UCSD-AML1 (cell line): ENCODE results near the gene GGCX.
A peak's percentile ranks its signal among the peaks of the same experiment; 100 is the strongest.

Experiments used
- DNase-seq: peaks from one replicate; lab custom pipeline; 2025; ENCODE audit not compliant: unreplicated experiment; lab: John Stamatoyannopoulos, UW

GGCX gene

DNA sequence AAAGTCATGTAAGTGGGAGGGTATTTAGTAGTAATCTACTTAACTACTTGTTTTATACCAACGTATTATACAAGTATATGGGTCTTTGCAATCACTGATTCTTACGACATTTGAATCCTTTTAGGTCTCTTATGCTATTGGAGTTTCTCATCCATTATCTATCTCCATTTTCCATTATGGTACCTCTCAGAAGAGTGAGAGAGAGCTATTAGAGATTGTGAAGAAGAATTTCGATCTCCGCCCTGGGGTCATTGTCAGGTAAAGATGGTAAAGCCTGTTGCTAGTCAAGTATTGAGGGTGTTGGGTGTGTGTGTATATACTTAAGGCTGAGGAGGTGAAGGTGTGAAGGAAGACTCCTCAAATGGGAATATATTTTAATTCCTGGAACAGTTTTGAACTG, 18.5 kb downstream of the GGCX start:
- no peak for DNase-seq

DNA sequence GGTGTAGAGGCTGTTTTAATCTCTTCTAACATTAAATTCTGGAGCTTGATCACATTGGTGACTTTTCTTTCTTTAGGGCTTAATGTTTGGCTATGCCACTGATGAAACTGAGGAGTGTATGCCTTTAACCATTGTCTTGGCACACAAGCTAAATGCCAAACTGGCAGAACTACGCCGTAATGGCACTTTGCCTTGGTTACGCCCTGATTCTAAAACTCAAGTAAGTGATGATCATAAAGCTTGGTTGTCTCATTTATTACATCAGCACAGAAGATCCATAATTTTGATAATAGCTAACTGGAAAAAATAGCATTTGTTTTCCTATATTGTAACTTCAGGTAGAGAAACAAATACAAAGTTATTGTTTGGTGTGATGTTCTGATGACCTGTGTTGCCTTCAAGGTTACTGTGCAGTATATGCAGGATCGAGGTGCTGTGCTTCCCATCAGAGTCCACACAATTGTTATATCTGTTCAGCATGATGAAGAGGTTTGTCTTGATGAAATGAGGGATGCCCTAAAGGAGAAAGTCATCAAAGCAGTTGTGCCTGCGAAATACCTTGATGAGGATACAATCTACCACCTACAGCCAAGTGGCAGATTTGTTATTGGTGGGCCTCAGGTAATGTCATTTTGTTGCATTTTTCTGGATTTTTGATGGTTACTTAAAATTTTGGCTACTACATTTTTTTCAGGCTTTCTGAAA, 19.4 kb downstream of the GGCX start:
- DNase-seq = no peak

DNA sequence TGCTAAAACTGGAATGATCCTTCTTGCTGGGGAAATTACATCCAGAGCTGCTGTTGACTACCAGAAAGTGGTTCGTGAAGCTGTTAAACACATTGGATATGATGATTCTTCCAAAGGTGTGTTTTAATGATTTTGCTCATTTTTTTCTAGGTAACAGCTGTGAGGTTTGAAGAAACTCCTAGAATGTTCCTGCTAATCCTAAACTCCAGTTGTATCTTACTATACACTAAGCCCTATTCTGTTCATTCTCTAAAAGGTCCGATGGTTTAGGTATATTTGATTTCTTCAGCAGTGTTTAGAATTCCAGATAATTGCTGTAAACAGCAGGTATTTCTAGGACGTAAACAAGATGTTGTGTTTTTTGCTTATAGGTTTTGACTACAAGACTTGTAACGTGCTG, 20.0 kb downstream of the GGCX start:
- no peak for DNase-seq

DNA sequence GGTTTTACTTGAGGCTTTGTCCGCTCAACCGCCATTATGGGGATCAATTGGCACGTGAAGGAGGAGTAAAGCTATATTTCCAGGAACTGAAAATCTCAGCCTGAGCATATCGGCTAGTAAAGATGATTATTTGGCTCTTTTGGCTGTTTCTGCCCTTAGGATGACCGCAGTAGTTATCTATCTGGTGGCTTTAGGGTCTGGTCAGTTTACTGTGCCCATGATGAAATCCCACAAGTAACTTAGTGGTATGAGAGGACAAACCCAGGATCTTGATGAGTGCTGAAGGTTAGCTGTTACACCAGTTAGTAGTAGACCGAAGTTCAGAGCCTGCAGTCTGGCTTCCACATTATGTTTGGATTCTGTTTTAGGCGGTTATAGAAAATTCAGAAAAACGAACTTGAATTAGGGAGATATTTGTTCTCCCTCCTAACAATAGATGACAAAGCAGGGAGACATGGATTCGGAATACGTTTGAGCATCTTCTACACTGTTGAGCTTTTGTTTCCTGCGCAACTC, 21.1 kb downstream of the GGCX start:
- DNase-seq = no peak

DNA sequence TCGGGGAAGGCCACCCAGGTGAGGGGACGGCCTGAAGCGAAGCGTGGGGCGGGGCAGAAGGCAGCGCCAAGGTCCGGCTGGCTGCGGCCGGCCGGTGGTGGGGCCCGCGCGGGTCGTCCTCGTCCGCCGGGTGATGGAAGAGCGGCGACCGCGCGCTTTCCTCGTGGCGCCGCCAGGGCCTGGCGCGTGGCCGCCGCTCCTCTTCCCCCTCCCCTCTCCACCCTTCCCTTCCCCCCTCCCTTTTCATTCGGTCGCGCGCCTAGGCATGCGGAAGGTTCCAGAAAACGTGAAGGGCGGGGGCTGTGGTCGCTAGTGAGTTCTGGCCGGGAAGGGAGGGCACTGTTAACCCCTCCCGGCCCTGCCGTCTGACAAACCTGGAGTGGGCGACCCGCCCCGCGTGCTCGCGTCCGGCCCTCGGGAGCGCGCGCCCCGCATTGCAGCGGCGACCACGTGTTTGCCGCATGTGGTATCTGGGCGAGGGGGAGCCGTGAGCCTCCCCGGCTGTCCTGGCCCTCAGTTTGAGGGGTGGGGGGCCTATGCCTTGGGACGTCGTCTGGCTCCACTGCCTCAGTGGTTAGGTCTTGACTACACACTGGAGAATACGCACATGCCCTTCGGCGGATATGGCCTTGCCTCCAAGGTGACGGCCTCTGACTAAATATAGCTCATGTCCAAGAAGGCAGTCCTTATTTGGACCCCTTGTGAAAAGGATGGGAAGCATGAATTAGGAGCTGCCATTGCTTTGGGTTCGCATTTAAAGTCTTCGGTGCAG, 21.7 kb downstream of the GGCX start:
- peak; percentile 71 for DNase-seq

DNA sequence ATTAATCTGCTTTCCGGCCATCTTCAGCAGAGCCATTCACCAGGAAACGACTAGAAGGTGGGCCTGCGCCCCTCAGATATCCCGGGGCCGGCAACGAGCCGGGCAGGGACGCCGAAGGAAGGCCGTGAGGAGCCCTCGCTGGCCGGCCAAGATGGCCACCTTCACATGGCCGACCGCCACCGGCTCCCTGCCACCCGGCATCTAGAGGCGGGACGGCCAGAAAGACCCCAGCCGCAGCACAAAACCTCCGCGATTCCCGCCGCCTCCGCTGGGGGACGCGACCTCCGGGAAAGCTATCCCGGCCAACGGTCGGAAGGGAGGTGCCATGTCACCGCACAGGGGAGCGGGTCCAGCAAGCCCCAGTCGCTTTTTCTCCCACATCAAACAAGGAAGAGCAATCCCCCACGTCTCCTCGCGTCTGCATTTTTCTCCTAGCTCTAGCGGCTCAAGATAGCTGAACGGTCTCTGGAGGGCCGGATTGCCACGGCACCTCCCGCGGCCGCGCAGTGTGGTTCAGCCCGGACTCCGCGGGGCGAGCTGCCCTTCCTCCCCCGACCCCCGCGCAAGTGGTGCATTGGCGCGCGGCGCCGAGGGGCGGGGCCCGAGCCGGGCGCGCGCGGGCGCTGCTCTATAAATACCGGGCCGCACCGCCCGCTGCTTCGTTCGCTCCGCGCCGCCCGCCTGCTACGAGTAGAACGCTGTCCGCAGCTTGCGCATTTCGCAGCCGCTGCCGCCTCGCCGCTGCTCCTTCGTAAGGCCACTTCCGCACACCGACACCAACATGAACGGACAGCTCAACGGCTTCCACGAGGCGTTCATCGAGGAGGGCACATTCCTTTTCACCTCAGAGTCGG, 22.6 kb downstream of the GGCX start, which contains the start of gene MAT2A:
Gene MAT2A (plus strand): TSS at position 662 of the 854 bp plus-strand sequence. CDS start 120 bp downstream, at position 782.
- peak; percentile 96 for DNase-seq

DNA sequence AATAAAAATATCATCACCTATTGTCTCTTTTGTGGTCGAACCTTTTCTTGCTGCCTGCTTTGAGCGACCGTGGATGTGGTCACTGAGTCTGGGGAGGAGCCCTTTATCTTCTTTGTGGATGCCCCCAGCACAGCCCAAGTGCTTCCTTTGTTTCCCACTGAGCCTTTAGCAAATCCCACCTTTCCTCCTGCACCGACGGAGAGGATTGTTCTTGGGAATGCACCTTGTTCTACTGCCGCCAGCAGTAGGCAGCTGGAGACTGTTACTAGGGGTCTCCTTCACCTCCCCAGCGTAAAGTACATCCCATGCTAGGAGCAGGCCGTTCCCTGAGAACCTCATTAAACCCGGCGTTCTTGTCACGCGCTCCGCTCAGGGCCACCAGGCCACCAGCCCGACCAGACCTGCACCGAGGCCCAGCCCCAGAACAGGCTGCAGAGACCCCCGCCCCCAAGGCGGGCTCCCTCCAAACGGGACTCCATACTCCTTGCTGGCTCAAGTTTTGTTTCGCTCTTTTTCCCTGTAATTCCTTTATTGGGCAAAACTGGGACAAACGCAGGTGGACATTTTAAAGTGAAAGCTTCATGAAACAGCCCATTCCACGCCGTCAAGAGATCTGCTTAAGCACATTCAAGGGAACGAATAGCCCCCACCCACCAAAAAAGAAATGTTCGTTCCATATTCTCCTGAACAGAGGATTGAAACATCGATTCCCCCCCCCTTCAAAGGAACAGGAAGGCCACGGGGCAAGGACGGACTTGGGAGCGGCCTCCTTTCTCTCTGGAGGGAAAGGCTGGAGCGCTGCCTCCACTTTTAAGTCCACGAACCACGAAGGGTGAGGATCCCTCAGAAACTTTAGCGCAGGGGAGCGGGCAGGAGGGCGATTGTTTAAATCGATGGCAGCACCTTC, 23.4 kb downstream of the GGCX start:
- peak; percentile 66 for DNase-seq

DNA sequence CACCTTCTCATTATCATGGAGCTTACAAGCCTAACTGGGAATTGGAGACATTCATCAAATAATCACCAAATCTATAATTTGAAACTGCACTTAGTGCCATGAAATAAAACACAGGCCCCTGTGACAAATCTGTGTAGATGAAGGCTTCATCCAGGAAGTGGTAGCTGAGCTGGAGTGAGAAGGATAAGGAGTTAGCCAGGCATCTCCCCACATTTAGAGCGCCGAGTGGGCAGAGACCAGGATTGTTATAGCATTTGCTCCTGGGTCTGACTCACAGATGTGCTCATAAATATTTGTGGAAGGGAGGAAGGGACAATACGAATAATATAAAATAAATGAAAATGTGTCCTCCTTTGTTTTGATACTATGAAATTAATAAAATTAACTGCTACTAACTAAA, 24.8 kb downstream of the GGCX start:
- no peak for DNase-seq

DNA sequence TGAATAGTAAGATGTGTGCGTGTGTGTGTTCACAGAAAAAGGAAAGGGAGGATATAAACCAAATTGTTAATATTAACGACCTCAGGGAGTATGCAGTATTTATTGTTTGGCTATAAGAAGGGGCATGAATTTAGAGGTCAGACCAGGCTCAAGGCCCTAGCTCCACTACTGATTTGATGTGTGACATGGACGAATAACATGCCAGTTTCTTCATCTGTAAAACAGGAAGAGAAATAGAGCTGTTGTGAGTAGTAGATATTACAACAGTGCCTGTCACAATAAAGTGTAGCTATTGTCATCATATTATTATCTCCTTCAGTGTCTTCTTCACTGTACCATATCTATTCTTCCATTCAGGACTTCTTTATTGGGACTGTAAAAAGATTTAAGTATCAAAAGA, 26.4 kb downstream of the GGCX start:
- DNase-seq = no peak

DNA sequence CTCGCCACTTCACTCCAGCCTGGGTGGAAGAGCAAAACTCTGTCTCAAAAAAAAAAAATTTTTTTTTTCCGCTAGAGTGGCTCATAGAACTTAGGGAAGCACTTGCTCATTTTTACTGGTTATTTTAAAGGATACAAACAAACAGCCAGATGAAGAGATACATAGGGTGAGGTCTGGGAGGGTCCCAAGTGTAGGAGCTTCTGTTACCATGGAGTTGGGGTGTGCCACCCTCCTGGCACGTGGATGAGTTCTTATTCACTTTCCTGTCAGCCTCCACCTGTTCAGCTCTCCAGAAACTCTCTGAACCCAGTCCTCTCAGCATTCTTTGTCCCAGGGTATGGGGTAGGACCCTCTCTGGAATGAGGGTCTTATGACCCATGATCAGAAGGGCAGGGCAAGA, 27.2 kb downstream of the GGCX start:
- DNase-seq = no peak

DNA sequence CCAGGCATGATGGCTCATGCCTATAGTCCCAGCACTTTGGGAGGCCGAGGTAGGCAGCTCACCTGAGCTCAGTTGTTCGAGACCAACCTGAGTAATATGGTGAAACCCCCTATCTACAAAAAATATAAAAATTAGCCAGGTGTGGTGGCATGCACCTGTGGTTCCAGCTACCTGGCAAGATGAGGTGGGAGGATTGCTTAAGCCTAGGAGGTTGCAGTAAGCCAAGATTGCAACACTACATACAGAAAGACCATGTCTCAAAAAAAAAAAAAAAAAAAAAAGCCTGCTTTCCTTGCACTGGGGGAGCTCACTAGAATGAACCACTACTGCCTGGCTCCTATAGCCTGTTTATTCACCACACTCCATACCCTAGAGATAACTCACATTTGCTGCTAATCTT, 29.7 kb downstream of the GGCX start:
- no peak for DNase-seq

DNA sequence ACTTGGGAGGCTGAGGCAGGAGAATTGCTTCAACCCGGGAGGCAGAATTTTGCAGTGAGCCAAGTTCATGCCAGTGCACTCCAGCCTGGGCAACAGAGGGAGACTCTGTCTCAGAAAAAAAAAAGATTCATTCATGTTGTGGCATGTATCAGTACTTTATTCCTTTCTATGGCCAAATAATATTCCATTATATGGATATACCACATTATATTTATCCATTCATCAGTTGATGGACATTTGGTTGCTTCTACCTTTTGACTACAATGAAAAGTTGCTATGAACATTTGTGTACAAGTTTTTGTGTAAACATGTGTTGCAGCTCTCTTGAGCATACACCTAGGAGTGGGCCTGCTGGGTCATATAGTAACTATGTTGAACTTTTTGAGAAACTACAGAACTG, 31.5 kb downstream of the GGCX start:
- no peak for DNase-seq

DNA sequence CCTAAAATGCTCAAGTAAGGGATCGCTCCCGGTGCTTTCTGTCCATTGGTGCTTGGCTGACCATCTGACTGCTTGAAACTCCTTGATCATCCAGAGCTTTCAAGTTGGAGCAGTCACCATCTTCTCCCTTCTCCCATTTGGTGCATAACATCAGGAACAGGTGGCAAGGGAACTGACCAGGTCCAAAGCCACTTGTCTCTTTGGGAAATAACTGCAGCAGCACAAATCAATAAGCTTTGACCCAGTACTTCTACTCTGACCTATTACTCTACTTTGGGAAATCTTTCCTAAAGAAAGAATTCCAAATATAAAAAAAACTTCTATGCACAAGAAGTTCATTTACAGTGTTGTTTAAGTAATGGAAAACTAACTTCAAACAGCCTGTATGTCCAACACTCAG, 32.9 kb downstream of the GGCX start:
- DNase-seq = no peak

DNA sequence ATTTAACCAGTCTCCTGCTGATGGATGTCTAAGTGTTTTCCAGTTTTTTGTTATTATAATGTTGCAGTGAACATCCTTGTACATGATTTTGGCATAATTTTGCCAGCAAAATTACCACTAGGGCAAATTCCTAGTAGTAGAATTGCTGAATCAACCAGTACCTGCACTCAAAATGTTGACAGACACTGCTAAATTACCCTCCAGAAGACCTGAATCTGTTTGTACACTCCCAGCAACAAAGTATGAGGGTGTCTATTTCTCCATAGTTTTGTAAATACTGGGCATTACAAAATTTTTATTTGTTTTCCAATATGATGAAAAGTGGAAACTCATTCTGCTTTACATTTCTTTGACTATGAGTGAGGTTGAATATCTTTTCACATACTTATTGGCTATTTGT, 33.5 kb downstream of the GGCX start:
- DNase-seq = no peak

DNA sequence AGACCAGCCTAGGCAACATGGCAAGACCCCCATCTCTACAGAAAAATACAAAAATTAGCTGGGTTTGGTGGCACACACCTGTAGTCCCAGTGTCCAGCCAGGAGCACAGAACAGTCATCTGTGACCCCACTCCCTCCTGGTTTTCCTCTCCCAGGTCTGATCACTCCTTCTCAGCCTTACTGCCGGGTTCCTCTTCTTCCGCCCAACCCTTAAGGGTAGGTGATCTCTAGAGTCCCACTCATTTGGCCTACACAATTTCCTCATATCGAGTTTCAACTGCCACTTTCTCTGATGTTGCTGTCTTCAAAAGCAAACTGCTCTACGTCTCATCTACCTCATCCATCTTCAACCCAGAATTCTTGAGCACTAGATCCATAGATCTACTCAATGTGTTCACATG, 35.7 kb downstream of the GGCX start:
- no peak for DNase-seq

DNA sequence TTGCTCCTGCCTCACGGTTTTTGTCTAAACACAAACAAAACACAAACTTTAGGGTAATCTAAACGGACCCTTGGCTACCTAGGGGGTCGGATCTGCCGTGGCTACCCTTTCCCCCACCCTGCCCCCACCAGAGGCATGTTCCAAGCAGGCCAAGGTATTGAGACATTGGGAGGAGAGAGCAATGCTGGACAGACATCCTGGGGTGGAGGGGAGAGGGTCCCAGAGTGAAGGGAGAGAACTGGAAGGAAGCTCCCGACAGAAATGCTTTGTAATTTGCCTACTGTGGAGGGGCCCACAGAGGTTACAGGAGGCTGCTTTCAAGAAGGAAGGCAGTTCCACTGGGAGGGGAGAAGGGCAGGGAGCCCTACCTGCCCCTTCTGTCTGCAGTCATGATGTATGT, 36.3 kb downstream of the GGCX start:
- no peak for DNase-seq

DNA sequence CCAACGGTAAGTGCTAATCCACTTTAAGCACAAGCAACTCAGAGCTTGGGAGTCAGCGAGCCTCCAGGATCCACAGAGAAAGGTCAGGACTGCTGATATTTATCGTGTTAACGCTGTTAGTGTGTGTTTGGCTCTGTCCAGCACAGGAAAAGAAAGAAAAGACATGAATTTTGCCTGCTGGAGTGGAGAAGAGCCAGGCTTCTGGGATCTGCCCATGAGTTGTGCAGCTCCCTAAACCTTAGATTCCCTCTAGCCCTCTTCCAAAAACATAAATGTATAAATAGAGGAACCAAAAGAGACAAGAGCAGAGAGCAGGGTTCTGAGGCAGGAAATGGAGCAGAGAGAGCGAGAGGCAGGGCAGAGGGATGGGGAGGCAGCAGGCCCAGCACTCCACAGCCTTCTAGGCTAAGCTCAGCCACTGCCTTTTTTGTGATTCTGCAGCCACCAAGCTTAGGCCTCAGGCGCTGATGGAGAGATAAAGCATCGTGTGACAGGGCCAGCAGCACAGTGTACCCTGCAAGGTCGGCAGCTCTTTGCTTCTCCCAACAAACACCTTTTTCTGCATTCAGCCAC, 36.9 kb downstream of the GGCX start:
- DNase-seq = peak; percentile 23

DNA sequence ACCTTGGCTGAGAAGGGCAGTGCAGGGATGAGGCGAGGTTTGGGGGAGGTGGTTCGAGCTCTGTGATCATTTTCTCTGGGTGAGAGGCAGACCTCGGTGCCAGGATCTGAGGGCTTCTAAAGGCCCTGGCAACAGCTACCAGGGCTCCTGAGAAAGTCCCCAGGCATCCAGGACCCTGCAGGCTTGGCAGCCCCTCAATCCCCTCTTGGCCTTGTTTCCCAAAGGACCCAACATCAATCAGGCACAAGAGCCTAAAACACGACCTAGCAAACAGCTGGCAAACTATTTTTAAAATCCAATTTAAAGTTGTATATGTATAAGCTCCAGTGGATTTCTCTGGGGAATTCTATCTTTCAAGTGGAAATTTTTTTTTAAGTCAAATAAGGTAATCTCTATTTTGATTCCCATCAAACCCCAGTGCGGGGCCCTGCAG, 37.4 kb downstream of the GGCX start:
- no peak for DNase-seq

DNA sequence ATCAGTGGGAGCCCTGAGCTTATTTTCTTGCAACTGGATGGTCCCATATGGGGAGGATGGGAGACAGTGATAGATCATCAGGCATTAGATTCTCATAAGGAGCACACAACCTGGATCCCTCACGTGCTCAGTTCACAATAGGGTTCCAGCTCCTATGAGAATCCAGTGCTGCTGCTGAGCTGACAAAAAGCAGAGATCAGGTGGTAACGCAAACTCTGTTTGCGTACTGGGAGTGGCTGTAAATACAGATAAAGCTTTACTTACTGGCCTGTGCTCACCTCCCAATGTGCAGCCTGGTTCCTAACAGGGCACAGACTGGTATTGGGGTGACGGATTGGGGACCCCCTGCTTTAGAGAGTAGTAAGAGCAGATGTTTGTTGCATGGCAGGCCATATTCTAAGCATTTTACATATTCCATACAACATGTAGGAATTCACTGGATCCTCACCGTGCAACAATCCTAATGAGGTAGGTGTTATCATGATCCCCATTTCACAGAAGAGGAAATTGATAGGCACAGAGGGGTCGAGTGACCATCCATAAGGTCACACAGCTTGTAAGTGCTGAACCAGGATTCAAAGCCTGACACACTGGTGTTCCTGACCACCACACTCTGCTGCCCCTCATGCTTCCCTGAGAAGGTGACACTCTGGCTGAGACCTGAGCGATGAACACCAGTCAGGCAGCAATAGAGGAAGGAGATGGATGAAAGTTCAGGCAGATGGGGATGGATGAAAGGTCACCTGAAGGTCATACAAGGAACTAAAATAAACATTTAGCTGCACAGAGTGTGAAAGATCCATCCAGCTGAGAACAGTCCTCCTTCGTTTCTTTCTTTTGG, 38.0 kb downstream of the GGCX start:
- no peak for DNase-seq
